CD4-positive, alpha-beta T cell (primary cell): ENCODE results near the gene KIF24. TPM values are rescaled to one million over a fixed set of nuclear protein-coding genes. Genes with fewer than 3 reads are reported as not detected.

Experiments used
- ATAC-seq: fragments of 200-7000 bp; cut with Tn5 transposase; one replicate; pipeline ENCODE4 v1.10.0; 2022; ENCODE audit warnings: mild to moderate bottlenecking; ENCODE audit not compliant: poor library complexity
- CTCF ChIA-PET: fragments of 350-600 bp; sonication (Branson Sonifier 250); formaldehyde crosslinking; loops from one replicate; lab custom pipeline; 2021; ENCODE audit warnings: antibody characterized with exemption, inconsistent platforms; lab: Charles Lee
- POLR2A ChIA-PET: fragments of 350-600 bp; sonication (Branson Sonifier 250); formaldehyde crosslinking; loops from one replicate; lab custom pipeline; 2021; ENCODE audit warnings: antibody characterized with exemption, inconsistent platforms; lab: Charles Lee
- DNase-seq, 14 experiments: peaks; one replicate each; pipeline ENCODE4 v3.0.0-alpha.2; 2013 to 2020; ENCODE audit warnings: mixed read lengths in 2 of 14
- H3K27ac ChIP-seq, 2 donors: one replicate each; pipeline versions ENCODE4 v1.5.1 to v1.7.0; 2013; ENCODE audit warnings: low read length in 2 of 2, low read depth in 1 of 2, mild to moderate bottlenecking in 1 of 2
- H3K27me3 ChIP-seq, 2 experiments: 1 replicate in 1 of 2; 2 replicates in 1 of 2; pipeline versions ENCODE4 v1.6.1 to v1.7.0; 2013; ENCODE audit warnings: low read length in 2 of 2, control low read depth in 1 of 2, mild to moderate bottlenecking in 1 of 2, moderate library complexity in 1 of 2; ENCODE audit not compliant: insufficient read depth in 2 of 2, control insufficient read depth in 1 of 2
- H3K36me3 ChIP-seq: one replicate; pipeline ENCODE4 v1.6.1; 2013; ENCODE audit warnings: low read length, control low read depth; ENCODE audit not compliant: insufficient read depth
- H3K4me1 ChIP-seq: one replicate; pipeline ENCODE4 v1.6.1; 2013; ENCODE audit warnings: low read length, control low read depth; ENCODE audit not compliant: insufficient read depth
- H3K4me3 ChIP-seq: one replicate; pipeline ENCODE4 v1.5.1; 2013; ENCODE audit warnings: mild to moderate bottlenecking, low read length, moderate library complexity
- H3K9me3 ChIP-seq, 2 experiments: 1 replicate in 1 of 2; 2 replicates in 1 of 2; pipeline versions ENCODE4 v1.6.1 to v1.7.0; 2013; ENCODE audit warnings: low read length in 2 of 2, mild to moderate bottlenecking in 2 of 2, control low read depth in 1 of 2, moderate library complexity in 1 of 2; ENCODE audit not compliant: control insufficient read depth in 1 of 2, insufficient read depth in 1 of 2
- H3K27ac Mint-ChIP-seq: one replicate; pipeline ENCODE4 v1.8.0; 2020; ENCODE audit warnings: mixed read lengths
- H3K27me3 Mint-ChIP-seq: one replicate; pipeline ENCODE4 v1.8.0; 2021; ENCODE audit warnings: mixed read lengths
- H3K36me3 Mint-ChIP-seq: one replicate; pipeline ENCODE4 v1.8.0; 2021; ENCODE audit warnings: low read depth, mixed read lengths
- H3K4me1 Mint-ChIP-seq: one replicate; pipeline ENCODE4 v1.8.0; 2021; ENCODE audit warnings: low read depth, mixed read lengths
- H3K4me3 Mint-ChIP-seq: one replicate; pipeline ENCODE4 v1.8.0; 2020; ENCODE audit warnings: mild to moderate bottlenecking, mixed read lengths
- H3K9me3 Mint-ChIP-seq: one replicate; pipeline ENCODE4 v1.8.0; 2020; ENCODE audit warnings: mixed read lengths
- intact Hi-C, 2 experiments: fragments of 100-400 bp; cut with DNase I in 1 of 2; cut with micrococcal nuclease in 1 of 2; formaldehyde crosslinking; loops; one replicate each; pipeline versions ENCODE4 v1.15.1 to v1.9.0; 2023 to 2025; cut with DNase I, micrococcal nuclease
- total RNA-seq, 174 experiments: library from RNA in 2 of 174; stranded (reverse) in 2 of 174; gene quantifications; one replicate each; pipeline ENCODE4 v1.2.3 and lab custom pipeline; 2021 to 2026
- TF ChIP-seq, protein P1 (sequence below): fragments of 200-600 bp; IDR thresholded peaks from one replicate; pipeline ENCODE4 v1.8.0; 2022; ENCODE audit warnings: antibody characterized with exemption, mild to moderate bottlenecking

KIF24 gene
- total RNA-seq, 2 experiments from 2014 or later, result 0.05 to 0.14 TPM

DNA sequence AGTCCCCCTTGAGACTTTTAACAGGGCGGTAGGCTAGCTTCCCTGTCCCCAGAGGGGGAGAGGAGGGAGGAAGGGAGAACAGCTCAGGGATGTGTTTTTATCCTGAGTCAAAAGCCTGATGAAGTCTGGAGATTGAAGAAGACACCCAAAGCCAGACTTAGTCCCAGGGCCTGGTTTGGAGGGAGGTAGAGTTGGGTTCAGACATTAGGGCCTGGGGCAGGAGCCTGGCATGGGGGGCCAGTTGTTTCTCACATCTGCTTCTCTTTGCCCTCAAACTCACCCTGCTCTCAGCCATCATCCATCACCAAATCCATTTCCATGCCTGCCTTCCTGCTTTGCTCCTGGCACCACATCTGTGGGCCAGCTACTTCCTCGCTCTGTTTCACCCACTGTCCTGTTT, 44.7 kb upstream of the KIF24 start:
- H3K27me3 ChIP-seq, result no peaks in the 10 kb centered on the region
- H3K4me1 ChIP-seq, result peaks cover 20% of the 10 kb centered on the region
- POLR2A ChIA-PET, result no interaction called here
- peaks cover 20% of the 10 kb centered on the region for H3K4me1 Mint-ChIP-seq
- H3K27ac ChIP-seq, result no peak overlapping the region
- TF ChIP-seq, protein P1, sequence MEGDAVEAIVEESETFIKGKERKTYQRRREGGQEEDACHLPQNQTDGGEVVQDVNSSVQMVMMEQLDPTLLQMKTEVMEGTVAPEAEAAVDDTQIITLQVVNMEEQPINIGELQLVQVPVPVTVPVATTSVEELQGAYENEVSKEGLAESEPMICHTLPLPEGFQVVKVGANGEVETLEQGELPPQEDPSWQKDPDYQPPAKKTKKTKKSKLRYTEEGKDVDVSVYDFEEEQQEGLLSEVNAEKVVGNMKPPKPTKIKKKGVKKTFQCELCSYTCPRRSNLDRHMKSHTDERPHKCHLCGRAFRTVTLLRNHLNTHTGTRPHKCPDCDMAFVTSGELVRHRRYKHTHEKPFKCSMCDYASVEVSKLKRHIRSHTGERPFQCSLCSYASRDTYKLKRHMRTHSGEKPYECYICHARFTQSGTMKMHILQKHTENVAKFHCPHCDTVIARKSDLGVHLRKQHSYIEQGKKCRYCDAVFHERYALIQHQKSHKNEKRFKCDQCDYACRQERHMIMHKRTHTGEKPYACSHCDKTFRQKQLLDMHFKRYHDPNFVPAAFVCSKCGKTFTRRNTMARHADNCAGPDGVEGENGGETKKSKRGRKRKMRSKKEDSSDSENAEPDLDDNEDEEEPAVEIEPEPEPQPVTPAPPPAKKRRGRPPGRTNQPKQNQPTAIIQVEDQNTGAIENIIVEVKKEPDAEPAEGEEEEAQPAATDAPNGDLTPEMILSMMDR, result no peak
- ATAC-seq (no peak), DNase-seq (no peak)
- peaks cover 3% of the 10 kb centered on the region for H3K36me3 Mint-ChIP-seq
- no peaks in the 10 kb centered on the region for H3K27me3 Mint-ChIP-seq
- no peaks in the 10 kb centered on the region for H3K9me3 Mint-ChIP-seq
- intact Hi-C loops, result loop anchor here in 1 of 2 experiments (10.0 kb wide), 2 partner anchors 199 to 359 kb away; partner anchors contain the start of gene UBAP1
- no peak overlapping the region for H3K4me3 Mint-ChIP-seq
- H3K27ac Mint-ChIP-seq, result no peak overlapping the region
- peaks cover 2% of the 10 kb centered on the region for H3K36me3 ChIP-seq
- CTCF ChIA-PET, result no interaction called here
- no peak overlapping the region for H3K4me3 ChIP-seq
- peaks cover 0 to 24% of the 10 kb centered on the region in 2 experiments for H3K9me3 ChIP-seq

DNA sequence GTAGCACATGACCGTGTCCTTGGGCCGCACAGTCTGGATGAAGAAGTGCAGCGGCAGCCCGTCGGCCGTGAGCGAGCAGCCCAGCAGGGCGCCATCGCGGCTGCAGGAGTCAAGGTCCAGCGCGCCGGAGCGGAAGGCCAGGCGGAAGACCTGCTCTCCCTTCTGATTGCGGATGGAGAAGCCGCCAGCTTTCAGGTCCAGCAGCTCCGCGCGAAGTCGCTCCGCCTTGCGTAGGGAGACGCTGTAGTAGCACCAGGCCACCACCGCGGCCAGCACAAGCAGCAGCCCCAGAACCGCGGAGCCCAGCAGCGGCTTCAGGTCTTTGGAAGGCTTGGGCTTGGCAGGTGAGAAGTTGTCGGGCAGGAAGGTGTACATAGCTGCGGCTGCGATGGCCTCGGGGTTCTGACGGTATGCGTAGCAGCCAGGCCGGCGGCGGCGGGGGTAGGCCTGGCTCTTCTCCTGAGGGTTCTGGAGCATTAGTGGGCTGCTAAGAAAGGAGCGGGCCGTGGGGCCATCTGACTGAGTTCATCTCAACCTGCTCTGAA, 43.5 kb upstream of the KIF24 start:
- peaks cover 2% of the 10 kb centered on the region for H3K36me3 ChIP-seq
- CTCF ChIA-PET, result no interaction called here
- ATAC-seq (no peak), DNase-seq (no peak)
- Mint-ChIP-seq H3K27ac (no peak overlapping the region), H3K27me3 (no peaks in the 10 kb centered on the region), H3K4me3 (no peak overlapping the region), H3K9me3 (no peaks in the 10 kb centered on the region), H3K4me1 (peaks cover 20% of the 10 kb centered on the region), H3K36me3 (peaks cover 8% of the 10 kb centered on the region)
- H3K27me3 ChIP-seq, result no peaks in the 10 kb centered on the region
- TF ChIP-seq, protein P1, result no peak
- H3K4me3 ChIP-seq, result no peak overlapping the region
- peaks cover 0 to 24% of the 10 kb centered on the region in 2 experiments for H3K9me3 ChIP-seq
- POLR2A ChIA-PET, result no interaction called here
- peaks cover 18% of the 10 kb centered on the region for H3K4me1 ChIP-seq
- intact Hi-C loops, result loop anchor here in 1 of 2 experiments (10.0 kb wide), 2 partner anchors 198 to 358 kb away; partner anchors contain the start of gene UBAP1
- H3K27ac ChIP-seq, result no peak overlapping the region

DNA sequence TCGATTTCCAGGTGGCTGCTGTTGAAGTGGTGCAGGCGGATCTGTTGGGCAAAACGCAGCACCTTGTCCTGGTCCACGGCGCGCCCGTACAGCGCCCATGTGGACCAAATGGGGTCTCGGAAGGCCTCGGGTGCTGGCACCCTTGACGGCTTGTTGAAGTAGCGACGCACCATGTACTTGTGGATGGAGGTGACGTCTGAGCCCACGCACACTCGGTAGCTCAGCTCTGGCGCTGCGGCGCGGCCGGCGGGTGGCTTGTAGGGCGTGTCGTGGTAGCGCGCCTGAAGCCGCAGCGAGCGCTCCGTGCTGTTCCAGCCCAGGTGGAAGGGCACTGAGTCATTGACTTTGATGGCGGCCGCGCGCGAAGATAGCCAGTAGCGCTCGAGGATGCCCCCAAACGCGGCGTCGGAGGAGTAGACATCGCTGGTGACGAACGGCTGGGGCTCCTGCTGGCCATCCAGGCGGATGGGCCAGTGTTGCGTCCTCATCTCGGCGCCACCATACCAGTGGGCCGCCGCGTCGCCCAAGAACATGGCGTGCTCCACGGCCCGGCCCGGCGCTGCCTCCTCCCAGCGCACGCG, 42.9 kb upstream of the KIF24 start:
- intact Hi-C loops, result loop anchor here in 1 of 2 experiments (10.0 kb wide), 2 partner anchors 197 to 357 kb away; partner anchors contain the start of gene UBAP1
- ATAC-seq, result no peak
- Histone ChIP-seq H3K4me3 (no peak overlapping the region), H3K4me1 (peaks cover 12% of the 10 kb centered on the region), H3K27me3 (no peaks in the 10 kb centered on the region), H3K27ac (no peak overlapping the region), H3K9me3 (peaks cover 0 to 24% of the 10 kb centered on the region in 2 experiments), H3K36me3 (peaks cover 2% of the 10 kb centered on the region)
- H3K36me3 Mint-ChIP-seq, result peaks cover 12% of the 10 kb centered on the region
- POLR2A ChIA-PET, result no interaction called here
- no peaks in the 10 kb centered on the region for H3K9me3 Mint-ChIP-seq
- no peak overlapping the region for H3K27ac Mint-ChIP-seq
- no peak for DNase-seq
- H3K4me3 Mint-ChIP-seq, result no peak overlapping the region
- TF ChIP-seq, protein P1, result no peak
- peaks cover 17% of the 10 kb centered on the region for H3K4me1 Mint-ChIP-seq
- CTCF ChIA-PET, result no interaction called here
- no peaks in the 10 kb centered on the region for H3K27me3 Mint-ChIP-seq
